Duodenal mucosa (tissue), 2 donors: ENCODE results near the gene TRAM2.
A peak's percentile ranks its signal among the peaks of the same experiment; 100 is the strongest.

Experiments
- H3K27ac ChIP-seq: one replicate; pipeline ENCODE4 v1.7.0; 2013; ENCODE audit warnings: low read depth, low read length
- H3K27me3 ChIP-seq, 2 donors: one replicate each; pipeline ENCODE4 v1.7.0; 2013; ENCODE audit warnings: low read length in 2 of 2, control low read depth in 1 of 2; ENCODE audit not compliant: insufficient read depth in 2 of 2, control insufficient read depth in 1 of 2
- H3K36me3 ChIP-seq, 2 donors: one replicate each; pipeline ENCODE4 v1.7.0; 2013; ENCODE audit warnings: low read length in 2 of 2, control low read depth in 1 of 2; ENCODE audit not compliant: insufficient read depth in 2 of 2, control insufficient read depth in 1 of 2
- H3K4me1 ChIP-seq, 2 donors: one replicate each; pipeline ENCODE4 v1.7.0; 2013; ENCODE audit warnings: low read length in 2 of 2, control low read depth in 1 of 2; ENCODE audit not compliant: insufficient read depth in 2 of 2, control insufficient read depth in 1 of 2
- H3K4me3 ChIP-seq, 2 donors: one replicate each; pipeline ENCODE4 v1.7.0; 2013; ENCODE audit warnings: low read length in 2 of 2, low read depth in 1 of 2
- H3K9ac ChIP-seq, 2 donors: one replicate each; pipeline ENCODE4 v1.7.0; 2013; ENCODE audit warnings: low read length in 2 of 2, low read depth in 1 of 2
- H3K9me3 ChIP-seq, 2 donors: one replicate each; pipeline ENCODE4 v1.7.0; 2013; ENCODE audit warnings: low read length in 2 of 2, control low read depth in 1 of 2; ENCODE audit not compliant: control insufficient read depth in 1 of 2

The TRAM2 gene

DNA sequence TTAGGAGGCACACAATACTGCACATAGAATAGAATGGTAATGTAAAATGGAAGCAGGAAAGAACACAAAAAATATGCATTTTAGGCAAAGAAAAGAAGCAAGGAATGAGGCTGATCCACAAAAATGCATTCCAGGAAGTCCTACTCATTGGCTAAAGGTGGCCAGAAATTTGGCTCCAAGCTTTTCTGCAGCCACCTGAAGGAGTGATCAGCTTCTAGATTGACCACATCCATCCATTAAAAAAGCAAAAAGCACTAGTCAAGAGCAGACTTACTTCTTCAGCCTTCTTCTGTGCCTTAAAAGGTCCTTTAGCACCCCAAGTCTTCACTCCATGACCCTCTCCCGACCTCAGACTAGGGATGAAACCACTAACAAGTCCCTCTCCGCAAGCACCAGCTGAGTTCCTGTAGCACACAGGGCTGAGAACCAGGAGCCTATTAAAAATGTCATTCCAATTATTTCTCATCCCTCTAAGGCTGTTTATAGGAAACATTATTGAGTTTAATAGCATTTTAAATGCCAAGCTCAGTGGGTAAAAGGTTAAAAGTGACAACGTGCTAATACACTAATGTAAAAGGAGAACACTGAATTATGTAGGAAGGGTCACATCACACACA is 36.5 kb downstream of the TRAM2 start:
- Histone ChIP-seq H3K36me3 (no peaks in the 10 kb centered on the region), H3K9me3 (no peaks in the 10 kb centered on the region), H3K27me3 (no peaks in the 10 kb centered on the region), H3K9ac (no peak overlapping the region), H3K4me1 (peaks cover 22 to 39% of the 10 kb centered on the region in 2 donors), H3K4me3 (no peak overlapping the region), H3K27ac (no peak overlapping the region)

DNA sequence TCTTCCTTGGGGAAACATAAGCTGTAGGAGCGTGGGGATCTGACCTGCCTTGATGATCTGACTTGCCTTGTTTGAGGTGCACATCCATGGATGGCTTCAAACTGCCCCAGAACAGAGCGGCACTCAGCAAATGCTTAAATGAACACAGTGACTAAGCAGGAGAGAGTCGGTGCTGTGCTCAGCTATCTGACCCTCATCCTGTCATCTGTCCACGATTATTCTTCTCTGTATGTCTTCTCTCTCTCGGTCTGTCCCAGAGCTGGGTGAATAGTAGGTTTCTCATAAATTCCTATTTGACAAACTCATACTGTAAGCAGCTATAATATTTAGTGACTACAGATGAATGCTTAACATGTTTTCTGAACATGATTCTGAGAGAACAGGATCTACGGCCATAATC is 37.3 kb downstream of the TRAM2 start:
- H3K27ac ChIP-seq = no peak overlapping the region
- peaks cover 0 to 6% of the 10 kb centered on the region in 2 donors for H3K36me3 ChIP-seq
- H3K4me1 ChIP-seq = peaks cover 14 to 47% of the 10 kb centered on the region in 2 donors

DNA sequence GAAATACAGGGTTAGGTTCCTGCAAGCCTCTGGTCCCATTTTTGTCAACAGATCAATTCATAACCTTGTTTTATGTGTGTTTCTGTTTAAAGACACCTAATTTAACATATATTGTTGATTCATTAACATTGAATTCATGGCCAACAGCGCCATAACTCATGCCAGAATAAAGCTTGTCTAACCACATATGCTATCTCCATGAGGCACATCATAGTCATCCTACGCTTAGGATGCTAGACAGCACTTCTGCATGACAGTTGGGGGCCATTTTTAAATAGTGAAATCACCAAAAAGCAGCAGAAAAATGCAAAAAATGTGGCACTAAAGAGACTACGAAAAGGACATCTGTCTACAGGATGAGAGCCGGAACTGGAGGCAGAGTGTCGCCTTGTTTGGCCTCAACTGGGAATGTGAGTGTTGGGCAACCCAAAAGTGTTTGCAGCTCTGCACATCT is 37.9 kb downstream of the TRAM2 start:
- H3K4me1 ChIP-seq = peaks cover 14 to 42% of the 10 kb centered on the region in 2 donors
- H3K27ac ChIP-seq = no peak overlapping the region
- no peaks in the 10 kb centered on the region for H3K27me3 ChIP-seq
- H3K36me3 ChIP-seq = peaks cover 0 to 9% of the 10 kb centered on the region in 2 donors
- H3K9me3 ChIP-seq = no peaks in the 10 kb centered on the region
- H3K9ac ChIP-seq = no peak overlapping the region
- H3K4me3 ChIP-seq = no peak overlapping the region

More for the DNA sequence above, 37.3 kb downstream of the TRAM2 start:
- Histone ChIP-seq H3K27me3 (no peaks in the 10 kb centered on the region), H3K4me3 (no peak overlapping the region), H3K9me3 (no peaks in the 10 kb centered on the region), H3K9ac (no peak overlapping the region)

DNA sequence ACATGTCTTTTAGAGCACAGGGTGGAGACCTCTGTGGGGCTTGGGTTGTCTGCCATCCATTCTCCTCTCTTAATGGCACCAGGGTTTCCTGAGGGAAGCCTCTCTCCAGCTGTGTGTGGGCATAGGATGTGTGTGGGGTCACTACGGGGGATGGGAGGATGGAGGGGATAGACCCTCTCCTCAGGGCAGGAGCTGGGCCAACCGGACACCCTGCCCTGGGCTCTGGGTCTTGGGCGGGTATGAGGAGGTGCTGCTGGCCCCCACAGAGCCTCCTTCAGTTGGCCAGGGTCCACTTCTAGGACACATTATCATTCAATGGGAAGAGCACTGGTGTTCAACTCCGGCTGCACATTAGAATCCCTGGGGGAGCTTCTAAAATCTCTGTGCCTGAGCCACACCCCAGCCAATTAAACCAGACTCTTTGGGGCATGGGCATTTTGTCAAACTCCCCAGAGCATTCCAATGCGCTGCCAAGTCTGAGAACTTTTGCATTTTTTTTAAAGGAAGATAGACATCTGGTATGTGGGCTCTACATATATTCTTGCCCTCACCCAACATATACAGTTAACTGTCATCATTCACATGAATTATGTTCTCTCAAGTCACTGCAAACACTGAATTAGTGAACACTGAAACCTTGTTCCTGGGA is 38.5 kb downstream of the TRAM2 start:
- no peak overlapping the region for H3K9ac ChIP-seq
- no peaks in the 10 kb centered on the region for H3K27me3 ChIP-seq
- no peak overlapping the region for H3K4me3 ChIP-seq
- H3K9me3 ChIP-seq = no peaks in the 10 kb centered on the region
- H3K4me1 ChIP-seq = peaks cover 14 to 38% of the 10 kb centered on the region in 2 donors
- no peak overlapping the region for H3K27ac ChIP-seq
- peaks cover 2 to 9% of the 10 kb centered on the region in 2 donors for H3K36me3 ChIP-seq

DNA sequence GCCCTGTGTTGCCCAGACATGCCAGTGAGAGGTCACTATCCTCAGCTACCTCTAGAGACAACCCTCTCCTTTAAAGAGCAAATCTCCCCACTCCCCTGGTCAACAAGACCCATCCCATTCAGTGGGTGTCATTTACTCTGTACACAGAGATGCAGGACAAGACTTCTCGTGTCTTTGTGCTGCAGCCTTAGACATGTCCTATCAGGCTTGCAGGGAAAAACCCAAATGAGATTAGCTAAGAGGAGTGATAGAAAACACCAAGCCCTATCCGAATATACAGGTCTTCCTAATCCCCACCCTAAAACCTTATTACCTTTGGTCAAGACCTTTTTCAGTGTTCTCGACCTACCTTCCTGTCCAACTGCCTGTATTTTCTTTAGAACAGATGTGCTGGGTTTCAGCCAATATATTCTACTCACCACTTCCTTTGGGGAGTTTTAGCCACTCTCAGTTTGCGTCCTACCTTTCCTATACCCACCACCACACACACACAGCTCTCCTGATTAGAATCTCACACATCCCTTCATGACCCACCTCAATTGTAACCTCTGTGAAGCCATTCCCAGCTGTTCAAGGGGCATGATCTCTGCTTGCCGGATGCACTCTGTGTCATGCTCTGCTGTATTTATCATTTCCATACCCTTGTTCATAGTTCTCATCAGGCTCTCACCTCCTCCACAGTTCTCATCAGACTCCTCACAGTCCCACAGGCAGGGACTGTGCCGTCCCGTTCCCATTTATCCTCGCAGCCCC is 39.7 kb downstream of the TRAM2 start:
- Histone ChIP-seq H3K27me3 (no peaks in the 10 kb centered on the region), H3K9ac (no peak overlapping the region), H3K36me3 (peaks cover 4 to 9% of the 10 kb centered on the region in 2 donors), H3K4me1 (peaks cover 14 to 38% of the 10 kb centered on the region in 2 donors), H3K9me3 (no peaks in the 10 kb centered on the region), H3K27ac (no peak overlapping the region), H3K4me3 (no peak overlapping the region)

DNA sequence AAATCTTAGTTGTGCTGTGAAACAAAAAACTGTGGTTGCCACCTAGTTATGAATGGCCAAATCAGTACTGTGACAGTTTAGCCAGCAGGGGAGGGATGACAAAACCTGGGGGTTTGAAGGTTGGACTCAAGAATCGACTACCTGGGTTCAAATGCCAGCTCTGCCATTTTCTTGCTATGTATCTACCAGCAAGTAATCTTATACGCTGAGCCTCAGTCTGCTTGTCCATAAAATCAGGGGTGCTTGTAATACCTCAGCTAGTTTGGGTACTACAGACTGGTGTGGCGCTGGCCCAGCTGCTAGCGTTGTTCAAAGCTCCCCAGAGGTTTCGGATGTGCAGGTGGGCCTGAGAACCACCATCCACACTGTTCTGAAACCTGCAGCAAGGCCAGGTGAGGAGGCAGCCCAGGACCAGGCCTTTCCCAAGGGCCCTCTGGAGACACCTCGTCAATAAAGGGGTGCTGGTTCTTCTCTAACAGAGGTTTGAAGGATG is 40.4 kb downstream of the TRAM2 start:
- Histone ChIP-seq H3K9me3 (no peaks in the 10 kb centered on the region), H3K27ac (no peak overlapping the region), H3K4me1 (peaks cover 15 to 38% of the 10 kb centered on the region in 2 donors)

DNA sequence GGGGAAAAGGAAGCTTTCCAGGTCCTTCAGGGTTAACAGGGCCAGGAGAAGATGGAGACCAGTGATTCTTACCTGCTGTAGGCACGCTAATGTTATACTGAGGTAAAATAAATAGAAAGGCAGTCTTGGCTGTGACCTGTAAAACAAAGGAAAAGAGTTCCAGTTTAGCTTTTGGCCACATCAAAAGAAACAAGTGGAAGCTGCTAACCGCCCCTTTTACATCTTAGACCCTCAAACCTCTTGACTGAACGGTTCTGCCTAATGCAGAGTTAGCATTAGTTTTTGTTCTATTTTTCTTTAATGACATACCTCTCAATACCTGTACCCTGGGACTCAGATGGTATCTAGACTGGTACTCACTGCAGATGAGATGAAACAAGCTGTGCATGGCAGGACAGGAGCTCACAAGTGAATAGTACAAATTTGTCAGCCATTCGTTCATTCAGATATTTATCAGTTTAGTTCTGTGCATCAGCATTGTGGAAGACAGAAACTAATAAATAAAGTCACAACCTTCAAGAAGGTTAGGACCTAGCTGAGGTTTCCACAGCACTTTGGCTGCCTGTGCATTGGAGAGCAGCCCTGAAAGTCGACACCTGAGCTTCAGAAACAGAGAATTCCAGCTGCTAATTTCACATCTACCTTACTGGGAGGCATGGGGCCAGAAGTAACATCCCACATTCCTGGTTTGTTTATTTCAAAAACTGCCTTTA is 41.0 kb downstream of the TRAM2 start:
- no peak overlapping the region for H3K9ac ChIP-seq
- no peaks in the 10 kb centered on the region for H3K9me3 ChIP-seq
- H3K36me3 ChIP-seq = peaks cover 4 to 9% of the 10 kb centered on the region in 2 donors
- H3K27me3 ChIP-seq = no peaks in the 10 kb centered on the region
- H3K4me1 ChIP-seq = peaks cover 15 to 38% of the 10 kb centered on the region in 2 donors
- no peak overlapping the region for H3K4me3 ChIP-seq
- H3K27ac ChIP-seq = no peak overlapping the region

More for the DNA sequence above, 40.4 kb downstream of the TRAM2 start:
- no peak overlapping the region for H3K4me3 ChIP-seq
- no peak overlapping the region for H3K9ac ChIP-seq
- no peaks in the 10 kb centered on the region for H3K27me3 ChIP-seq
- H3K36me3 ChIP-seq = peaks cover 4 to 9% of the 10 kb centered on the region in 2 donors

DNA sequence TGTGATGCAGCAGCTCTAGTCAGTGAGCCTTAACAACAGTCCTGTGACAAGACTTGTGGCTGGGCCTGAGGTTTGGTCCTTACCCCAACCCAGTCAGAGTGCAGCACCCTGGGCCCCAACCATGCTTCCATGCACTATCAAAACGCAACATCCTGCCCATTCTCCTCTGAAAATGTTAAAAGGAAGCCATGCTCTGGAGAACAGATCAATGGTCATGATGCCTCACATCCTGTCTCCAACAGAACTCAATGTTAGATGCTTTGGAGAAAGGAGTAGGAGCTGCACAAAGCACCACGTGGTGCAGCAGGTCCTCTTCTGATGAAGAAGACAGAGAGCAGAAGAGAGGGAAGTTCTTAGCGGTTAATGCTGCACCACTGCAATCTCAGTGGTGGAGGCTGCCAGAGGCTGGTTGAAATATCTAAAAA is 41.9 kb downstream of the TRAM2 start:
- Histone ChIP-seq H3K9ac (peak overlapping the region in 1 of 2 donors; percentile 33), H3K27ac (no peak overlapping the region), H3K9me3 (no peaks in the 10 kb centered on the region), H3K4me3 (no peak overlapping the region), H3K4me1 (peaks cover 15 to 38% of the 10 kb centered on the region in 2 donors), H3K36me3 (peaks cover 4 to 9% of the 10 kb centered on the region in 2 donors), H3K27me3 (no peaks in the 10 kb centered on the region)

DNA sequence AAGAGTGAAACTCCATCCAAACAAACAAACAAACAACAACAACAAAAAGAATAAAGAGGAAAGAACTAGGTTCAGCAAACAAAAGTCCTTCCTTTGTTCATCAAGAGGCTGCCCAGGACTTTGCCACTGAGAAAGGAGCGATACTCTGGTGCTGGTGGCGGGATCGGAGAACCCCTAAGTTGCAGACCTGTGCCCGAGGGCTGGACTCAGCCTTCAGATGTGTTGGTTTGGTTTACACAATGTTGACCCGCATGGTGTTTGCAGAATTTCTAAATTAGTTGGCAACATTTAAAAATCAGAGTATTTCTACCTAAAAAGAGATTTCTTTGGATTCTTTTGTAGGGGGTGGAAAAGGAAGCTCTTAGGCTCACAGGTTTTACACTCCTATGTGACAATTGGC is 42.5 kb downstream of the TRAM2 start:
- H3K4me3 ChIP-seq = no peak overlapping the region
- peaks cover 4 to 9% of the 10 kb centered on the region in 2 donors for H3K36me3 ChIP-seq
- no peak overlapping the region for H3K27ac ChIP-seq
- no peaks in the 10 kb centered on the region for H3K27me3 ChIP-seq
- peaks cover 15 to 35% of the 10 kb centered on the region in 2 donors for H3K4me1 ChIP-seq
- no peak overlapping the region for H3K9ac ChIP-seq
- H3K9me3 ChIP-seq = no peaks in the 10 kb centered on the region
